Adrenal gland (tissue), 12 donors: Measurements from ENCODE around the gene MAPKAPK5. TPM values are rescaled to one million over a fixed set of nuclear protein-coding genes. Genes with fewer than 3 reads are reported as not detected.
A peak's percentile ranks its signal among the peaks of the same experiment; 100 is the strongest.
"Not testable (repeated sequence)": the region's sequence is repeated elsewhere in the genome, so short reads cannot be mapped to it uniquely, and the experiment has no call there.

ENCODE experiments used
- DNase-seq, 7 donors: peaks; one replicate each; pipeline ENCODE4 v3.0.0-alpha.2; 2019 to 2020
- H3K27ac ChIP-seq, 5 donors: fragments of 200-600 bp; sonication (generic) in 4 of 5; 1 replicate in 3 of 5; 2 replicates in 2 of 5; pipeline versions ENCODE4 v1.5.1 to v1.8.0; 2016 to 2020; ENCODE audit warnings: mild to moderate bottlenecking in 1 of 5
- H3K27me3 ChIP-seq: fragments of 200-600 bp; 2 replicates; pipeline ENCODE4 v1.8.0; 2021
- H3K36me3 ChIP-seq, 2 donors: fragments of 200-600 bp; replicated peaks in 1 of 2; 1 replicate in 1 of 2; 2 replicates in 1 of 2; pipeline versions ENCODE4 v1.5.1 to v1.8.0; 2018 to 2022
- H3K4me1 ChIP-seq, 2 donors: fragments of 200-600 bp; replicated peaks in 1 of 2; 1 replicate in 1 of 2; 2 replicates in 1 of 2; pipeline versions ENCODE4 v1.5.1 to v1.8.0; 2018 to 2021
- H3K4me3 ChIP-seq, 4 donors: fragments of 200-600 bp; sonication (generic) in 3 of 4; one replicate each; pipeline ENCODE4 v1.5.1; 2016 to 2018
- H3K9me3 ChIP-seq, 3 donors: fragments of 200-600 bp; sonication (generic) in 1 of 3; replicated peaks in 1 of 3; 1 replicate in 2 of 3; 2 replicates in 1 of 3; pipeline versions ENCODE4 v1.5.1 to v1.8.0; 2016 to 2021
- CTCF ChIP-seq, 6 experiments: fragments of 450-650 bp in 4 of 6; fragments of 200-600 bp in 2 of 6; sonication (generic) in 1 of 6; IDR thresholded peaks; 1 replicate in 5 of 6; 2 replicates in 1 of 6; pipeline versions ENCODE4 v1.5.1 to v1.8.0; 2016 to 2021; ENCODE audit warnings: antibody characterized with exemption in 6 of 6, mild to moderate bottlenecking in 2 of 6, moderate library complexity in 1 of 6
- POLR2A ChIP-seq, 2 donors: fragments of 450-650 bp; IDR thresholded peaks; one replicate each; pipeline ENCODE4 v1.6.1; 2017; ENCODE audit warnings: antibody characterized with exemption in 2 of 2, mild to moderate bottlenecking in 2 of 2, moderate library complexity in 1 of 2
- WGBS, 4 donors: extraction: QIAGEN DNeasy Blood & Tissue Kit in 2 of 4; methylation state at CpG; one replicate each; pipeline versions ENCODE4 v1.1.5 to v1.1.7; 2013 to 2017; 5-methylcytosine and 5-hydroxymethylcytosine counted together
- intact Hi-C, 2 donors: fragments of 100-400 bp; cut with DNase I; formaldehyde crosslinking; loops; one replicate each; pipeline versions ENCODE4 v1.14.1 to v1.15.0; 2022 to 2023
- polyA plus RNA-seq, 3 donors: library from polyadenylated mRNA; stranded (reverse); fragments of 200-250 nt in 2 of 3; fragments of 350-450 nt in 1 of 3; fragmentation: Illumina TruSeq in 1 of 3; extraction: RNeasy Lipid Tissue Mini Kit (QIAGEN cat#74804) in 1 of 3; gene quantifications; one replicate each; pipeline ENCODE4 v1.2.3, GENCODE V29; 2013 to 2014
- total RNA-seq, 9 donors: library from RNA; depleted of rRNA in 4 of 9; stranded (reverse); fragments of >200 nt in 4 of 9; fragments of 120-200 nt in 1 of 9; fragmentation: NEBNext Ultra II Directional in 1 of 9; extraction: Animal tissue kit (Norgen Biotek cat#: 25700) in 1 of 9; gene quantifications; one replicate each; pipeline versions ENCODE4 v1.1.0 to v1.2.4, GENCODE V29; 2013 to 2023
- donor health status: healthy with polysubstance abuse.
- donor health status: Bipolar disorder and iron deficiency.
- donor health status: DM: yes; HTN: yes; CAD: no.
- donor health status: DM: no; HTN: no; CAD: no.
- donor health status: DM: no; HTN: no; CAD: no.
- donor health status: DM: yes; HTN: yes; CAD: no.

MAPKAPK5 gene
- total and polyA plus RNA-seq, 12 donors = 13.8 to 62.1 (median 45.7) TPM

GRCh38 chr12:111812881-111813741, 28.9 kb upstream of the MAPKAPK5 start:
- Histone ChIP-seq H3K36me3 (peaks cover 0 to 32% of the 10 kb centered on the region in 2 donors), H3K27me3 (no peaks in the 10 kb centered on the region), H3K4me1 (peaks cover 0 to 10% of the 10 kb centered on the region in 2 donors), H3K27ac (peak overlapping the region in 2 of 5 donors; percentile 21 to 36), H3K4me3 (no peak overlapping the region), H3K9me3 (no peaks in the 10 kb centered on the region)
- peak; percentile 77 to 93 (median 87) for DNase-seq
- intact Hi-C loops = loop anchor here (5.0 kb wide), 1 partner anchor 56 kb away; no protein-coding TSS in a partner anchor
- TF ChIP-seq POLR2A (IDR thresholded peaks at IDR 0.05) (no peak), CTCF (IDR thresholded peaks at IDR 0.05) (peak; percentile 77 to 91 (median 87))
- 9 to 11% (median 10%) methylated on average over 12 to 13 of the region's 13 CpGs for WGBS, 4 donors

- Histone ChIP-seq H3K4me3 (no peak overlapping the region), H3K4me1 (peaks cover 0 to 10% of the 10 kb centered on the region in 2 donors), H3K27ac (no peak overlapping the region), H3K36me3 (peaks cover 0 to 2% of the 10 kb centered on the region in 2 donors), H3K9me3 (no peaks in the 10 kb centered on the region), H3K27me3 (no peaks in the 10 kb centered on the region)
- 77 to 86% (median 81%) methylated on average over 6 of the region's 6 CpGs for WGBS, 4 donors
- intact Hi-C loops = no loop called here
- peak in 1 of 7 donors; percentile 6 for DNase-seq
- TF ChIP-seq CTCF (IDR thresholded peaks at IDR 0.05) (no peak), POLR2A (IDR thresholded peaks at IDR 0.05) (no peak)
Observed at GRCh38 chr12:111816065-111816615, 25.9 kb upstream of the MAPKAPK5 start.

- H3K4me3 ChIP-seq, H3K36me3 ChIP-seq, DNase-seq, H3K27me3 ChIP-seq, H3K27ac ChIP-seq, H3K9me3 ChIP-seq, intact Hi-C loops: not testable (repeated sequence)
- peaks cover 0 to 10% of the 10 kb centered on the region in 2 donors for H3K4me1 ChIP-seq
- WGBS, 4 donors = 75 to 92% (median 85%) methylated on average over 3 of the region's 3 CpGs
Observed at GRCh38 chr12:111816898-111817297, 25.1 kb upstream of the MAPKAPK5 start.

- WGBS, 4 donors = 79 to 86% (median 82%) methylated on average over 8 of the region's 8 CpGs
- Histone ChIP-seq H3K9me3 (no peaks in the 10 kb centered on the region), H3K36me3 (no peaks in the 10 kb centered on the region), H3K4me3 (no peak overlapping the region), H3K4me1 (peaks cover 0 to 2% of the 10 kb centered on the region in 2 donors), H3K27me3 (no peaks in the 10 kb centered on the region), H3K27ac (no peak overlapping the region)
- peak in 2 of 7 donors; percentile 2 to 35 for DNase-seq
- intact Hi-C loops = no loop called here
- TF ChIP-seq CTCF (IDR thresholded peaks at IDR 0.05) (no peak), POLR2A (IDR thresholded peaks at IDR 0.05) (no peak)
Observed at GRCh38 chr12:111818340-111818739, 23.7 kb upstream of the MAPKAPK5 start.
